Activated CD4-positive, alpha-beta T cell treated with anti-CD3 and anti-CD28 coated beads for 36 hours (primary cell): ENCODE measurements around the gene STYK1. TPM values are rescaled to one million over a fixed set of nuclear protein-coding genes. Genes with fewer than 3 reads are reported as not detected.
A peak's percentile ranks its signal among the peaks of the same experiment; 100 is the strongest.

Source experiments
- ATAC-seq: fragments of 200-7000 bp; cut with Tn5 transposase; one replicate; pipeline ENCODE4 v1.10.0; 2021; ENCODE audit warnings: mild to moderate bottlenecking, moderate library complexity
- CTCF ChIA-PET: fragments of 350-600 bp; sonication (Branson Sonifier 250); formaldehyde crosslinking; loops from one replicate; lab custom pipeline; 2021; ENCODE audit warnings: antibody characterized with exemption; lab: Charles Lee
- POLR2A ChIA-PET: fragments of 350-600 bp; sonication (Branson Sonifier 250); formaldehyde crosslinking; loops from one replicate; lab custom pipeline; 2021; ENCODE audit warnings: antibody characterized with exemption, inconsistent platforms; lab: Charles Lee
- DNase-seq: peaks from one replicate; pipeline ENCODE4 v3.0.0-alpha.2; 2020
- H3K27ac Mint-ChIP-seq: one replicate; pipeline ENCODE4 v1.8.0; 2021; ENCODE audit warnings: mixed read lengths
- H3K27me3 Mint-ChIP-seq: one replicate; pipeline ENCODE4 v1.8.0; 2021; ENCODE audit warnings: mixed read lengths
- H3K36me3 Mint-ChIP-seq: one replicate; pipeline ENCODE4 v1.8.0; 2021; ENCODE audit warnings: low read depth, mixed read lengths
- H3K4me1 Mint-ChIP-seq: one replicate; pipeline ENCODE4 v1.8.0; 2021; ENCODE audit warnings: mixed read lengths
- H3K4me3 Mint-ChIP-seq: one replicate; pipeline ENCODE4 v1.8.0; 2021; ENCODE audit warnings: mild to moderate bottlenecking, moderate library complexity, mixed read lengths
- H3K9me3 Mint-ChIP-seq: one replicate; pipeline ENCODE4 v1.8.0; 2021; ENCODE audit warnings: low read depth, mixed read lengths
- intact Hi-C, 2 experiments: fragments of 100-400 bp; cut with DNase I in 1 of 2; cut with micrococcal nuclease in 1 of 2; formaldehyde crosslinking; loops; one replicate each; pipeline versions ENCODE4 v1.14.2 to v1.15.1; 2022 to 2024; cut with DNase I, micrococcal nuclease
- total RNA-seq, 2 experiments: library from RNA; stranded (reverse); gene quantifications; one replicate each; pipeline ENCODE4 v1.2.3, GENCODE V29; 2021

The STYK1 gene, protein sequence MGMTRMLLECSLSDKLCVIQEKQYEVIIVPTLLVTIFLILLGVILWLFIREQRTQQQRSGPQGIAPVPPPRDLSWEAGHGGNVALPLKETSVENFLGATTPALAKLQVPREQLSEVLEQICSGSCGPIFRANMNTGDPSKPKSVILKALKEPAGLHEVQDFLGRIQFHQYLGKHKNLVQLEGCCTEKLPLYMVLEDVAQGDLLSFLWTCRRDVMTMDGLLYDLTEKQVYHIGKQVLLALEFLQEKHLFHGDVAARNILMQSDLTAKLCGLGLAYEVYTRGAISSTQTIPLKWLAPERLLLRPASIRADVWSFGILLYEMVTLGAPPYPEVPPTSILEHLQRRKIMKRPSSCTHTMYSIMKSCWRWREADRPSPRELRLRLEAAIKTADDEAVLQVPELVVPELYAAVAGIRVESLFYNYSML
- total RNA-seq: not detected

DNA sequence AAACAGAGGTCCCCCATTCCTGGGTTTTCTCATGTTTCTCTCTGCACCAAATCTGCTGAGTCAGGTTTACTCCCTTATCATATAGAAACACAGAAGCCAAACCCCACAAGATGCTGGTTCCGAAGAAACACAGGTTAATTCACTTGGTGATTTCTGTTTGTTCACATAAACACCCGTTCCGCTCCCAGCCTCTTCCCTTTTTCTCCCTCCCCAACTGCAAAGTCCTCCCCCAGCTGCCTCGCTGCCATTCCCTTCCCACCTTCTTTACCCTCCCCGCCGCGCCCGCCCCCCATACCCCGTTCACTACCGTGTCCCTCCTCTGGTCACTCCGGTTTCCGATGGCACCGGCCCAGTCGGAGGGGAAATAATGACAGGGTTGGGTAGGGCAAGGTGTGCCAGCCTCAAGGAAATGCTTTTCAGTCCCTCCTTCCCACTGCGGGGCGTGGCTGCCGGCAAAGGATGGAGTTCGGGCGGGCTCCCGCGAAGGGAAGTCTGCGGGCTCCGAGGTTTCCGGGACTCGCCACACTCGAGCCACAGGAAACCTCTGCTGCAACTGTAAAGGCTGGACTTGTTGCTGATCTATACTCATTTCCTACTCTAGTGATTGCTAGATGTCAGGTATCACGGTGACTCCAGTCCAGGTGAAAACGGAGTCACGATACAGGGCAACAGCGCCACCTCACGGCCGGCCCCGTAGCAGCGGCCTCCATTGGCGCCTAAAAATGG is at the start of gene STYK1:
TSS of gene STYK1 (minus strand) at position 394 of the 726 bp plus-strand sequence. CDS start 39,434 bp downstream, outside the sequence.
- CTCF ChIA-PET: interaction anchor here (0.7 to 1.2 kb wide), 2 partner anchors 24 to 59 kb away, joined by 3 read pairs; no protein-coding TSS in a partner anchor
- Mint-ChIP-seq H3K4me3 (peak within 1 kb of the TSS; percentile 70), H3K36me3 (no peaks in the 10 kb centered on the region), H3K9me3 (peaks cover 2% of the 10 kb centered on the region), H3K27ac (peak within 1 kb of the TSS; percentile 77), H3K27me3 (peaks cover 56% of the 10 kb centered on the region), H3K4me1 (peaks cover 28% of the 10 kb centered on the region)
- intact Hi-C loops: loop anchor here (1.0 to 10.0 kb wide), 11 partner anchors 48 to 525 kb away; partner anchors contain the start of genes MAGOHB (in 2 of the 2) and KLRD1 (in 1 of the 2)
- ATAC-seq: peak; percentile 89
- DNase-seq: peak; percentile 84
- POLR2A ChIA-PET: no interaction called here

DNA sequence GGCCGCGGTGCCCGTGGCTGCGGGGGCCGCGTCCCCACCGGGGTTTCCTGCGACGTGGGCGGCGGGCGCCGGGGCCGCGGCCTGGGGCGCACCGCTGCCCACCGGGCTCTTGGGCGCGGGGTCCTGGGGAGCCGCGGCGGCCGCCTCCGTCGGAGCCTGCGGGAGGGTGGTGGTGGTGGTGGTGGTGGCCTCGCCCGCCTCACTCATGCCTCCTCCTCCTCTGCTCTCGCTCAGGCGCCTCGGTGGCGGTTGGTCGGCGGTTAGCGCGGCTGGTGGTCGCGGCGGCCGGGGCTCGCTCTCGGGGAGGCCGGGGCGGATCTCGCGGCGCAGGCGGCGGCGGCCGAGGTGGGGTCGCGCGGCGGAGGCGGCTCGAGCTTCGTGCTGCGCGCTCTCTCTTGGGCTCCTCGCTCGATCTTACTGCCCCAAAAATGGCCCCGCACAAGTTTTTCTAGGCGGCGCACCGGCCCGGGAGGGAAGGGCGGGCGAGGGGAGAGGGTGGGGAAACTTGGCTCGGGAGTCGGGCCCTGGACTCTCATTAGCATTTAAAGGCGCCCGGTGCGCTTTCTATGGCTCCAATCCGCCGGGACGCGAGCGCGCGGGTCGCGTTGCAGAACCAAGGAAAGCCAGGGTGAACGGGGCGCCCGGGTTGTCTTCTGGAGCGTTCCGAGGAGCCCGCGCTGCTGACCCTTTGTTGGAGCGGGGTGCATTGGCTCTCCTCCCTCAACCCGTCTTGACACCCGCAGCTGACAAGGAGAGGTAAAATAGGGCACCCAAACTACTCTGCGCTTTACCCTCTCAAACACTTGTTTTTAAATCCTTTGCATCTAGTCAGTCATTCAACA is 49.3 kb upstream of the STYK1 start, which contains the start of gene YBX3:
TSS of gene YBX3 (minus strand) at position 419 of the 842 bp plus-strand sequence. CDS start at position 207, 212 bp downstream.
- CTCF ChIA-PET: interaction anchor here (1.2 kb wide), 1 partner anchor 26 kb away, joined by 5 read pairs; no protein-coding TSS in a partner anchor
- H3K36me3 Mint-ChIP-seq: peaks cover 20% of the 10 kb centered on the region
- H3K9me3 Mint-ChIP-seq: no peaks in the 10 kb centered on the region
- peaks cover 34% of the 10 kb centered on the region for H3K27me3 Mint-ChIP-seq
- ATAC-seq (peak; percentile 43), DNase-seq (peak; percentile 73)
- peak within 1 kb of the TSS; percentile 91 for H3K27ac Mint-ChIP-seq
- intact Hi-C loops: loop anchor here (1.0 to 10.0 kb wide), 10 partner anchors 27 to 1992 kb away; partner anchors contain the start of genes GABARAPL1 (in 2 of the 2), MAGOHB (in 2 of the 2), CDKN1B (in 1 of the 2) and CLEC2B (in 1 of the 2)
- POLR2A ChIA-PET: interaction anchor here (0.6 to 1.3 kb wide), 2 partner anchors 419 to 448 kb away, joined by 3 to 4 read pairs; partner anchors contain the start of gene SMIM10L1
- peaks cover 21% of the 10 kb centered on the region for H3K4me1 Mint-ChIP-seq
- peak within 1 kb of the TSS; percentile 91 for H3K4me3 Mint-ChIP-seq

DNA sequence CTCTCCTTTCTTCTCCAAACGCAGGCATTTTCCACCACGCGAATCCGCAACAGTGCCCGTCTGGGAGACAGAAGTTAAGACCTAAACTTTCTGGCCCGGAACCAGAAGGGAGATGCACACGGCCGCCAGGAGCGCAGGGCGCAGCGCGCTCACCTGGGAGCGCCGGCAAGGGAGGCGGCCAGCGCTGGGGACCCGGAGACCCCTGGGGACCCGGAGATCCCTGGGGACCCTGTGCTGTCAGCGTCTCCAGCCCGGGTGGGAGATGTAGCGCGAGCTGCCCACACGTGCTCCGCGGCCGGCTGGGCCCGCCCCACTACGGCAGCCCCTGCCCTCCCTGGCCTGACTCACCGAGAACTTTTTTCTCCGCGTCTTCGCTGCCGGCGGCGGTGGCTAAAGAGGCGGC is 48.7 kb upstream of the STYK1 start:
- ATAC-seq: peak; percentile 66
- Mint-ChIP-seq H3K4me3 (peak overlapping the region; percentile 91), H3K27me3 (peaks cover 34% of the 10 kb centered on the region), H3K4me1 (peaks cover 22% of the 10 kb centered on the region), H3K27ac (peak overlapping the region; percentile 91), H3K36me3 (peaks cover 25% of the 10 kb centered on the region), H3K9me3 (no peaks in the 10 kb centered on the region)
- intact Hi-C loops: loop anchor here (1.0 to 10.0 kb wide), 10 partner anchors 28 to 1992 kb away; partner anchors contain the start of genes GABARAPL1 (in 2 of the 2), MAGOHB (in 2 of the 2), CDKN1B (in 1 of the 2) and CLEC2B (in 1 of the 2)
- CTCF ChIA-PET: interaction anchor here (0.7 kb wide), 2 partner anchors 28 to 1533 kb away, joined by 3 to 6 read pairs; no protein-coding TSS in a partner anchor
- DNase-seq: peak; percentile 76
- POLR2A ChIA-PET: interaction anchor here (0.6 to 1.3 kb wide), 2 partner anchors 419 to 449 kb away, joined by 3 to 4 read pairs; partner anchors contain the start of gene SMIM10L1

DNA sequence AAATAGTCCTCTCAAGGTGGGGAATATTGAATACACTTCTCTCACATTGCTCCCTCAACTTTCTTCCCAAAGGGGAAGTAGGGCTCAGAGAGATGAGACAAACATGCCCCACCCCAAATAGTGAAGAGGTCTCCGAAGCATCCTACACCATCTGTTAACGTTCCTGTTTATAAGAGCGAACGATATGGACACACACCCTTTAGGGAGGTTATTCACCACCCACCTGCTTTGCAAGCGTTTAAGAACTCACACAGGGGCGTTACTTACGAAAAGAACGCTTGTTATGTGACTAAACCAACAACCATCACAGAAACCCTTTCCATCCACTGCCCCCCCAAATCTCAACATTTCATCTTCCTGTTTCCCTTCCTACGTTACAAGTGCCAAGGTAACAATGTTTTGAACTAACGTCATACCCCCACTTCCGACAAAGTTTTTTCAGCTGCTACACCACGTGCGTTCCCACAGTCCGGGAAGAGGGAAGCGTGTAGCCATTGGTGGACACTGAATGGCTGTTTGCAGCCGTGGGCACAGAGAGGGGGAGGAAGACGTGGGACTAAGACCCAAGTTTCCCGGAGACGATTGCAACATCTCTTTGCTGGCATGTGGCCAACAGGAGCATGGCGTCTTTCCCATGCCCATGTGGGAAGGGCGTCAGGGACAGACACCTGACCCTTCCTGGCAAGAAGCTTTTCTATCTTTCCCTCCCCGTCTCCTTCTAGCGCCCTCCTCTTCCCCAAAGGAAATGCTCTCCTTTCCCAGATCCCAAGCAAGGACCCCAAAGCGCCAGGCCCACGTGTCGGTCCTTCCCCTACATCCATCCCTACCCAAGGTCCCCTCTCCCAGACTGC is 48.0 kb upstream of the STYK1 start:
- Mint-ChIP-seq H3K27me3 (peaks cover 29% of the 10 kb centered on the region), H3K4me1 (peaks cover 25% of the 10 kb centered on the region), H3K27ac (peak overlapping the region; percentile 91), H3K9me3 (no peaks in the 10 kb centered on the region), H3K36me3 (peaks cover 29% of the 10 kb centered on the region), H3K4me3 (peak overlapping the region; percentile 91)
- ATAC-seq (peak; percentile 68), DNase-seq (peak; percentile 74)
- CTCF ChIA-PET: interaction anchor here (0.7 kb wide), 2 partner anchors 29 to 1532 kb away, joined by 3 to 6 read pairs; no protein-coding TSS in a partner anchor
- POLR2A ChIA-PET: interaction anchor here (1.3 kb wide), 1 partner anchor 450 kb away, joined by 4 read pairs; the partner anchor contains the start of gene SMIM10L1
- intact Hi-C loops: loop anchor here (1.0 to 10.0 kb wide), 10 partner anchors 28 to 1993 kb away; partner anchors contain the start of genes GABARAPL1 (in 2 of the 2), MAGOHB (in 2 of the 2), CDKN1B (in 1 of the 2) and CLEC2B (in 1 of the 2)

DNA sequence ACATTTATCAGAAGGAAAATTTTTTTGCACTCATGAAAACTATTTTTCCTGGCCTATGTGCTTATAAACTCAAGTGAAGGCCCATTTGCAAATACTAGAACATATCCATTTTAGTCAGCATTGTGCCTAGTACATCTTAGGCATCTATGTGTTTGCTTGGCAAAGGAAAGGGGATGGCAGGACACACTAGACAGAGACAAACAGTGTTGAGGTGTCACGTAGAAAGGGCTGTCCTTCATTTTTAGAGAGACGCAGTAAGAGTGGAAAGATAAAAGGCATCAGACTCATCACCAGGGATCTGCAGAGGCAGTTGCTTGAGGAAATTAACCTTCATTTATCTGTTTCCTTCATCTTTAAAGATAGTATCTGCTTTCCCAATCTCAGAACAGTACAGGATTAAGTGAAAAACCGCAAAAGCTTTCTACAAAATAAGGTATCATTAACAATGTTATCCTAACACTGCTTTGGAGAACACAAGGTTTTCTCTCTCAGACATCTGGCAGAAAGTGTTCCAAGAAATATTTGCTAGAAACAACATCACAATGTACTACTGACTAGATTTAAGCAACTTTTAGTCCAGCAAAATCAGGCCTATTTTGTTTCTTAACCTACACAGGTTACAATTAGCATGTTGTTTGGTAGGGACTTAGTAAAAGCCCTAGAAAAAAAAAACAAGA is 47.3 kb upstream of the STYK1 start:
- Mint-ChIP-seq H3K4me3 (peak overlapping the region; percentile 91), H3K4me1 (peaks cover 31% of the 10 kb centered on the region), H3K36me3 (peaks cover 34% of the 10 kb centered on the region), H3K9me3 (no peaks in the 10 kb centered on the region), H3K27ac (peak overlapping the region; percentile 56), H3K27me3 (peaks cover 26% of the 10 kb centered on the region)
- no peak for ATAC-seq
- ChIA-PET CTCF (no interaction called here), POLR2A (no interaction called here)
- DNase-seq: no peak
- intact Hi-C loops: loop anchor here in 1 of 2 experiments (5.0 to 10.0 kb wide), 3 partner anchors 854 to 1994 kb away; partner anchors contain the start of genes CDKN1B and CLEC2B

DNA sequence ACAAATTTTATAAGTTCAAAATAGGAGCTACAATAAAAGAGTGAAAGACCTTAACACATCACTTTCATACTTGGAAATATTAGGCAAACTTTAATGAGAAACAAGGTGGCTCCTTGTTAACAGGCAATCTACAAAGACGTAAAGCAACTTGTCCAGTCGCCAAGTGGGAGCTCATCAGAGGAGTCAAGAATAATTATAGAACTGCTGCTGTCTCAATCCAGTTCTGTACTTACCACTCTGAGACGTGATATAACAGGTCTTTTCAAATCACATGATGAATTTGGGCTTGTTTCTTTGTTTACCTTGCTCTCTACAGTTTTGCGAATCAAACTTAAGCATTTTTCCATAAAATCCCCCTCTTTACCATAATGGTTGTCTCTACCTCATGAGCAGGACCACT is 45.6 kb upstream of the STYK1 start:
- peaks cover 40% of the 10 kb centered on the region for H3K4me1 Mint-ChIP-seq
- intact Hi-C loops: no loop called here
- ChIA-PET CTCF (interaction anchor here (1.5 kb wide), 2 partner anchors 23 to 31 kb away, joined by 3 to 6 read pairs; no protein-coding TSS in a partner anchor), POLR2A (no interaction called here)
- H3K4me3 Mint-ChIP-seq: no peak overlapping the region
- no peak for ATAC-seq
- peaks cover 43% of the 10 kb centered on the region for H3K36me3 Mint-ChIP-seq
- no peak for DNase-seq
- H3K27ac Mint-ChIP-seq: no peak overlapping the region
- peaks cover 23% of the 10 kb centered on the region for H3K27me3 Mint-ChIP-seq
- no peaks in the 10 kb centered on the region for H3K9me3 Mint-ChIP-seq

DNA sequence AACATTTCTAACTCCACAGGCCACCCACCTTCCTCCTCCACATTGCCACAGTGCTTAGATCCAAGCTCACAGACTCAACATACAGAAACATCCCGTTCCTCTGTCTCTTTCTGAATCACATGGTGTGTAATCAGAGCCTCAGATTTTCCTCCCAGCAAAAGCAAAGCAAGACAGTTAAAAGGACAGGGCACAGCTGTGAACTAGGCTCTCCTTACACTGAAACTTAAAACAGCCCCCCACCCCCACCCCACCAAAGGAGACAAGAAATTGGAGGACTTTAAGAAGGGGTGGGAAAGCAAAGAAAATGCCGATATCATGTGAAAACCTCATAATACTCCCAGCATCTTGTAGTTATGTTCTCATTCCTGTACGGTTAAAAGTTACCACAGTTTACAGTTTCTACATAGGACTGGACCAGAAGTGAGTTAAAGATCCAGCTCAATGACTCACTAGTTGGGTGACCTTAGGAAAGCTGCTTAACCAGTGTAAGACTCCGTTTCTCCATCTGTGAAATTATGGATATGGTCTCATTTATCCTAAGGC is 44.5 kb upstream of the STYK1 start:
- Mint-ChIP-seq H3K27ac (no peak overlapping the region), H3K36me3 (peaks cover 52% of the 10 kb centered on the region), H3K9me3 (no peaks in the 10 kb centered on the region), H3K27me3 (peaks cover 14% of the 10 kb centered on the region), H3K4me3 (no peak overlapping the region), H3K4me1 (peaks cover 38% of the 10 kb centered on the region)
- CTCF ChIA-PET: interaction anchor here (1.5 kb wide), 2 partner anchors 21 to 32 kb away, joined by 3 to 6 read pairs; no protein-coding TSS in a partner anchor
- DNase-seq: no peak
- no peak for ATAC-seq
- POLR2A ChIA-PET: no interaction called here
- intact Hi-C loops: no loop called here

DNA sequence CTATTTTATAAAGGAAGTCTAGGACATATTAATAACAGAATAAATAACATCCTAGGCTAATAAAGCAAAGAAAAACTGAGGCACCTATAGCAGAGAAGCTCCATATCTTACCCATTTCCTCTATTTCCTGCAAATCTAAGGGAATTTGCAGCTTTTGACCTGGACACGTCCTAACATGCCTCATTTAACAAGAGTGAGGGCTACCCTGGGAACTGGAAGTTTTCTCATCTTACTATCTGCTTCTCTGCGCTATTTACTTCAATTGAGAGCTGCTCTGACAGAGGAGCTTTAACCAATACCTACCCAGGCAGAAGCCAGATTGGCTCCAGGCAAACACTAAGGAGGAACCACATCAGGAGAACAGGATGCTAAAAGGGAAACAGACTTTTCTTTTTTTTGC is 43.6 kb upstream of the STYK1 start:
- ATAC-seq: no peak
- POLR2A ChIA-PET: no interaction called here
- CTCF ChIA-PET: interaction anchor here (1.0 kb wide), 1 partner anchor 9 kb away, joined by 3 read pairs; no protein-coding TSS in a partner anchor
- intact Hi-C loops: no loop called here
- no peak overlapping the region for H3K27ac Mint-ChIP-seq
- H3K4me1 Mint-ChIP-seq: peaks cover 38% of the 10 kb centered on the region
- no peaks in the 10 kb centered on the region for H3K9me3 Mint-ChIP-seq
- H3K4me3 Mint-ChIP-seq: no peak overlapping the region
- peaks cover 61% of the 10 kb centered on the region for H3K36me3 Mint-ChIP-seq
- DNase-seq: no peak
- peaks cover 14% of the 10 kb centered on the region for H3K27me3 Mint-ChIP-seq
